ENCODE measurements around the gene TBC1D2.

TBC1D2 gene

DNA sequence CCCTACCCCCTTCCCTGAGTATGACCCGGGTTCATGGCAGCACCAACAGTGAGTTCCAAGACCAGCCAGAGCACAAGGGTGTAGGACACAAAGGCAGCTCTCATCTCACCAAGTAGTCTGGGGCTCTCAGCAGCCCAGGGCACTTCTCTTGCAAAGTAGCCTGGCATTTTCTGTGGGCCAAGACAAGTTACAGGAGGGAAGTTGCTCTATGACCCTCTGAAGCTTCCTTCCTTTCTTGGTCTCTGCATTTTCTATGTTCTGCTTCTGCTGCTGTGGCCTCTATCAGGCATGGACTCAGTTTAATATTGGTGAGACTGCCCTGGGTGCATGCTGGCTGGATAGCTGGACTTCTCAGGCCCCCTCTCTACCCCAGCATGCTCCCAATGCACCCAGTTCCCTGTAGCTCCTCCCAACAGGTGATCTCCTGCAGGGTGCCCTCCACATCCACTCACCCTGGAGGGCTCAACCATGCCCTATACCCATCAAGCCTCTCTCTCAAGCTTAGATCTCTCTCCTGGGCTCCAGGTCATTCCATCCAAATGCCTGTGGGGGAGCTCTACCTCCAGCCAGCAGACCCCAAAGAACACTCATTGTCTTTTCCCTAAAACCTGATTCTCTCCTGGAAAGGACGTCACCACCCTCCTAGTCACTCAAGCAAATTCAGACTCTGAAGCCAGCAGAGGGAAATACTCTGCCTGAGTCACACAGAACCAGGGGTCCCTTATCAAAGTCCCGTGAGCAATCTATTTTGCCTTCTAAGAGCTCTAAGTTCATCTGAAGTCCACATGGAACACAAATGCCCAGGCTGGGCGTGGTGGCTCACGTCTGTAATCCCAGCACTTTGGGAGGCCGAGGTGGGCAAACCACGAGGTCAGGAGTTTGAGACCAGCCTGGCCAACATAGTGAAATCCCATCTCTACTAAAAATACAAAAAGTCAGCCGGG, 13.8 kb downstream of the TBC1D2 start:
- DNase-seq (ENCODE audit: low spot score), result no peak

- DNase-seq (ENCODE audit: low spot score), result no peak
Measured at GRCh38 chr9:98240475-98240874, 15.0 kb downstream of the TBC1D2 start.

DNA sequence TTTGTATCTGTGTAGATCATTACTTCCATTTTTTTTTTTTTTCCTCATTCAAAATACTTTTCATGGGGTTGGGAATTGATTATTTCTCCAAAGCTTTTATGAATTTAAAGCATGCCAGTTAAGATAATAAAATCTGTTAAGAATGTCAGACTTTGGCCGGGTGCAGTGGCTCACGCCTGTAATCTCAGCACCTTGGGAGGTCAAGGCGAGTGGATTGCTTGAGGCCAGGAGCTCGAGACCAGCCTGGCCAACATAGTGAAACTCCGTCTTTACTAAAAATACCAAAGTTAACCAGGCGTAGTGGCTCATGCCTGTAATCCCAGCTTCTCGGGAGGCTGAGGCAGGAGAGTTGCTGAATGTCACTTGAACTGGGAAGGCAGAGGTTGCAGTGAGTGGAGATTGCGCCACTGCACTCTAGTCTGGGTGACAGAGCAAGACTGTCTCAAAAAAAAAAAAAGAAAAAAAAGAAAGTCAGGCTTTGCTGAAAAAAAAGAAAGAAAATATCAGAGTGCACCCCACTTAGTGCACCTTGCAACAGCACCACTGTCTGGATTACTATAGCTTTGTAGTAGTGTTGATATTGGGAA, 18.5 kb downstream of the TBC1D2 start:
- no peak for DNase-seq (ENCODE audit: low spot score)

DNA sequence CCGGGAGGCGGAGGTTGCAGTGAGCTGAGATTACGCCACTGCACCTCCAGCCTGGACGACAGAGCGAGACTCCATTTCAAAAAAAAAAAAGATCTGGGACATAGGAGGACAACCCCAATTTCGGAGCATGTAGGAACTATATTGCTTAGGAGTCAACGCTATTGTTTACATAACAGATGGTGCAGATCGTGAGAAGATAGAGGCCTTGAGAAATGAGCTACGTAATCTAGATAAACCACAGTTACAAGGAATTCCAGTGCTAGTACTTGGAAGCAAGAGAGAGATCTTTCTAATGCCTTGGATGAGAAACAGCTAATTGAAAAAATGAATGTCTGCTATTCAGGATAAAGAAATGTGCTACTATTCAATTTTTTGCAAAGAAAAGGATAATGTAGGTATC, 20.3 kb downstream of the TBC1D2 start:
- no peak for DNase-seq (ENCODE audit: low spot score)

- DNase-seq (ENCODE audit: low spot score), result no peak
Measured at GRCh38 chr9:98234245-98234825, 21.1 kb downstream of the TBC1D2 start.

GRCh38 chr9:98232926-98233325, 22.5 kb downstream of the TBC1D2 start:
- no peak for DNase-seq (ENCODE audit: low spot score)

DNA sequence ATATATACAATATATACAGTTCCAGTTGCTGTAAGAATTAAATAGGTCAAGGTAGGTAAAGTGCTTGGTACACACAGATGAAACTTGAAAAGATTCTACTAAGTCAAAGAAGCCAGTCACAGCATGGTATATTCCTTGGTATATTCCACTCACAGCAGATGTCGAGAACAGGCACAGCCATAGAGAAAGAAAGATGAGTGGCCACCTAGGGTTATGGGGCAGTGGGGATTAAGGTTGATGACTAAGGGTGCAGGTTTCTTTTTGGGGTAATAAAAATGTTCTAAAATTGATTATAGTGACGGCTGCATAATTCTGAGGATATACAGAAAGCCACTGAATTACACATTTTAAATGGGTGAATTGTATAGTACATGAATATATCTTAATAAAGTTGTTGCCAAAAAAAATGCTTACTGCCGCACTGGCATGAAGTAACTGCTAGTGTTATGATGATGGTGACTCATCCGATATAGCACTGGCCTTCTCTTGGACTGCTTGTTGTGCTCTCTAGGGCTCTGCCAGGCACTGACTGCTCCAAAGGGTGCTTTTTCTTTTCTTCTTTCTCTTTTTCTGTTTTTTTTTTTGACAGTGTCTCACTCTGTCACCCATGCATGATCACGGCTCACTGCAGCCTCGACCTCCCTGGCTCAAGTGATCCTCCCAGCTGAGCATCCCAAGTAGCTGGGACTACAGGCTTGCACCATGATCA, 23.5 kb downstream of the TBC1D2 start:
- DNase-seq (ENCODE audit: low spot score), result peak; percentile 68

DNA sequence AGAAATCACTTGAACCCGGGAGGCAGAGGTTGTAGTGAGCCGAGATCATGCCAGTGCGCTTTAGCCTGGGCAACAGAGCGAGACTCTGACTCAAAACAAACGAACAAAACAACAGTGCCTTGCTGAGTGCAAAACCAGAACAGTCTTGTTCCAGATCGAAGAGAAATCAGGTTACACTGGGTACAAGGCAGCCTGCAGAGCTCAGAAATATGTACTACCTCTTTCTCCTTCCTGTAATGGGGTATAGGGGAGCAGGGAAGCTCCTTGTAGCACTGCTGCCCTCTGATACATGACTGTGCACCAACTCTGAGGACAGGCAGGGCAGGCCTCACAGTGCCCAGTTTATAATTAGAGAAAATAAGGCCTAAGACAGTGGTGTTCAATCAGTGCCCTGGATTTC, 24.7 kb downstream of the TBC1D2 start:
- DNase-seq (ENCODE audit: low spot score), result no peak

DNA sequence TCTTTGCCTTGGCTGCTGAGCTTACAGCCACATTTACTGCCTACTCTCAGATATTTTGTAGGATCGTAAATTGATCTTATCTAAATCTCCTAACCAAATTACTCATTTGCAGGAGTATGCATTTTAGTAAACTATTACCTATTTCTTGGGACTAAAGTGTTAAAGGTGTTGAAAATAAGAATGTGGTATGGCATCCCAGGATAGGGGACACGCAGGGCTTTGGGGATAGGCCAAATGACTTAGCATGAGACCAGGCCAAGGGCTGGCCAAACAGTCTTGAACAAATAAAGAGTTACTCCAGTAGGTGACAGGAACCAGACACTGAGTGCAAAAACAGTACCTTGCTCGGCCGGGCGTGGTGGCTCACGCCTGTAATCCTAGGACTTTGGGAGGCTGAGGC, 25.1 kb downstream of the TBC1D2 start:
- DNase-seq (ENCODE audit: low spot score), result no peak

DNA sequence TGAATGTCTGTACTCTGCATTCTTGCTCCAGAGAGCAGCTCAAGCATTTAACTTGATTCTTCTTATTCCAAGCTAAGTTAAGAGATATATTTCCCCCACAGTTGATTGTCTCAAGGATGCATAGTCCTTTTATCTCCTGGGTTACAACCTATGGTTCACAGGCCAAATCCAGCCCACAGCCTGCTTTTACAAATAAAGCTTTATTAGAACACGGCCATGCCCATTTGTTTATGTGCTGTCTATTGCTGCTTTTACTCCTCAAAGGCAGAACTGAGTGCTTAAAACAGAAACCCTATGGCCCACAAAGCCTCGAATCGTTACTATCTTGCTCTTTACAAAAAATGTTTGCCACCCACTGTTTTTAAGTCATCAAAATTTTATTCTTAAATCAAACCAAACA, 25.8 kb downstream of the TBC1D2 start:
- DNase-seq (ENCODE audit: low spot score), result no peak

DNA sequence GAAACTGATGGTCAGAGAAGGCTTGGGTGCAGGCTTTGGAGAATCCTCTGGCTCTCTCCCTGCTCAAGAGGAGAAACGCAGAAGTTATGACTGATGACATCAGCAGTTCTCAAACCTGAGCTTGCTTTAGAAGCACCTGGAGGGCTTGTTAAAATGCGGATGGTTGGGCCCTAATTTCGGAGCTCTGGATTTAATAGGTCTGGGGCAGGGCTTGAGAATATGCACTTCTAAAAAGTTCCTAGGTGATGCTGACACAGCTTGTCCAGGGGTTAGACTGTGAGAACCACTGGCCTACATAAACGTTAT, 26.4 kb downstream of the TBC1D2 start:
- DNase-seq (ENCODE audit: low spot score), result no peak

DNA sequence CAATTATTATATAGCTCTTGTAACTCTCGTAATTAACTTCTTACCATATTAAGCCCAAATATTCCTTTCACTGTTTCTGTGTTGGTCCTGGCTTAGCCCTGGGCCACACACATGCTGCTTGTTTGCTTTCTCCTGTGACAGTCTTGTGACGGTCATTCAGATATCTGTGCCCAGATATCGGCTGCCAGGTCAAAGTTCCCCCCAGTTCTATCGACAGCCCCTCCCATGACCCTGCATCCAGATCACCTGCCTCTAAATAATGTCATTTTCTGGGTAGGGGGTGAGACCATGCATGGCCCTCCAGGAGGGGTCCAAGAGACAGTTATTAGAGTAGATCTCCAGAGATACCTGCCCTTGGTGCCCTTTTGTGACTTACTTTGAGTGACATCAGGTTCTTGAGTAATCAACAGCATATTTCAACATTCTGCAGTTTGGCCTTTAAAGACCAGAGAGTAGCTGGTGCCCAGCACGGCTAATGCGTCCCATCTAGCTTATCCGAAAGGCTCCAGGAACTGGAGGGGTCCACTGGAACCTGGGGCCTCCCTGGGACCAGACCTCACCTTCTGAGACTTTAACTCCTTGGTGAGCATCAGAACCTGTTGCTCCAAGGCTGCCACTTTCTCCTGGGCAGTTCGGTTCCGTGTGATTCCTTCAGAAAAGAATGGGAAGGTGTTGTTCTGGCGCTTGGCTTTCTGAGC, 26.9 kb downstream of the TBC1D2 start:
- no peak for DNase-seq (ENCODE audit: low spot score)

DNA sequence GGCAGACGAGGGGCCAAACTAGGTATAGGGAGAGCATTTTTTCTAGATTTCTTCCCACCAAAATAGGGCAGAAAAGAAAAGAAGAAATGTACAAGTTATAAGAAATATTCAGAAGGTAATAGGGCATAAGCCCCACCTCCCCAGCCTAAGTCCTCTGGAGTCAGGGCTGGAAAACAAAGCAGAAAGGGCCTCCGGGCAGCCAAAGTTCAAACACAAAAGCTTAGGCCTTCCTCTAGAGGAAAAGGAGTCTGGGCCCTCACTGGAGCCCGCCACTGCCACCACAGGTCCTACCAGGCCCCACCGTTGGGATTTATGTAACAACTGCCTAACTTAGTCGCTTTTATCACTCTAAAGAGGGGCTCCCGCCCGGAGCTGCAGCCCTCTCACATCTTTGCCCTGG, 27.6 kb downstream of the TBC1D2 start:
- no peak for DNase-seq (ENCODE audit: low spot score)

- DNase-seq (ENCODE audit: low spot score), result no peak
Measured at GRCh38 chr9:98226957-98227356, 28.5 kb downstream of the TBC1D2 start.

GRCh38 chr9:98226516-98226915, 28.9 kb downstream of the TBC1D2 start:
- no peak for DNase-seq (ENCODE audit: low spot score)

DNA sequence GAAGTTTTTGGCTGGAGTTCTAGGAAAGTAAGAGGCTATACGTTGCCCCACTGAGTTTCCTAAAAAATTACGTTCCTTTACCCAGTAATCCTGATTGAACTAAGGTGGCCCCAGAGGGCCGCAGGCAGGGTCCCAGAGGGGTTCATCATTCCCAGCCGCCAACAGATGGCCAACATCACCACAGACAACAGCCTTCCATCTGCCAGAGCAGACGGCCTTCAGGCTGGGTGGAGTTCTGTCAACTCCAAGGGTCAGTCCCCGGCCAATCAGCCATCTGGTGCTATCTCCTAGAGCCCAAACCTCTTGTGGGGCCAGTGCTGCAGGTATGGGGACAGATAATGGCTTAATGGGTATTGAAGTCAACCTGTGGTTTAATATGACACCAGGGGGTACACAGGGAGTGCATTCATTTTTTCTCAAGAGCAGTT, 30.4 kb downstream of the TBC1D2 start:
- no peak for DNase-seq (ENCODE audit: low spot score)

- DNase-seq (ENCODE audit: low spot score), result peak; percentile 95
Measured at GRCh38 chr9:98222885-98223691, 32.4 kb downstream of the TBC1D2 start.

DNA sequence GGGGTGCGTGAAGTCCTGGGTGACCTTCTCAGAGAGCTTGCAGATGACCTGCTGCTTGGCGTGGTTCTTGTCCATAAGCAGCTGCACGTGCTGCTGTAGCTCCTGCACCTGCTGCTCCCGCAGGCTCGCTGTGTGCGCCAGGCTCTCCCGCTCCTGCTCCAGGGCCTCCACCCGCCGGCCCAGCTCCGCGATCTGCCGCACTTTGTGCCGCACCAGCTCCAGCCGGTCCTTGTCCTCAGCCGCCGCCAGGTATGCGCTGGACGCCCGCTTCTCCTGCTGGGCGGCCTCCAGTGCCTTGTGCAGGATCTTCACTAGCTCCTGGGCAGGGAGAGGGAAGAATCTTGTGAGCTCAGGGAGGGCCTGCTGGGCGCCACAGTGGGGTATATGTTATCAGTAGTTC, 34.5 kb downstream of the TBC1D2 start:
- DNase-seq (ENCODE audit: low spot score), result no peak

DNA sequence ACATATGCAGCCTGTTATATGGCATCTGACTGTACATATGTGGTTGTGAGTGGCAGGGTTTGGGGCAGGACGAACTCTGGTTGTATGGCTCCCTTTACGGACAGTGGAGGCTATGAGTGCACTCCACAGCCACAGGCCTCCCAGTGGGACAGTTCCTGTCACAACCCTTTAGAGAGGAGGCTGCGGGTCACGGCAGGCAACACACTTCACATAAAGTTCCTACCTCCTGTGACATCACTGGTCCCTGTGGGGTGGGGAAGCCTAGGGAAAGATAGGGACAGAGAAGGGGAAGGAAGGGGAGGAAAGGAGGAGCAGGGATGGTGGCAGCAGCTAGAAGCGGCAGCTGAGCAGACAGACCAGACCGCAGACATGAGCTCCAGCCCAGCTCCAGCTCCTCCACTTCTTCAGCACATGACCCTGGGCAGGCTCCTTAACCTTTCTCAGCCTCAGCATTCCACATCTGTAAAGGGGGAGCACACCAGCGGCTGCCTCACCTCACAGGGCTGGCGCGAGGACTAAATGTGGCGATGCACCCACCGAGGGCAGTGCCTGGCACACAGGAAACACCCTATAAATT, 35.6 kb downstream of the TBC1D2 start:
- DNase-seq (ENCODE audit: low spot score), result no peak

- DNase-seq (ENCODE audit: low spot score), result no peak
Measured at GRCh38 chr9:98219364-98219716, 36.1 kb downstream of the TBC1D2 start.

Data from AG08396 (cell line).